Kidney (tissue), 14 donors: ENCODE results near the gene PAK1. TPM values are rescaled to one million over a fixed set of nuclear protein-coding genes. Genes with fewer than 3 reads are reported as not detected.

Experiments
- DNase-seq, 5 donors: peaks; one replicate each; pipeline ENCODE4 v3.0.0-alpha.2; 2013 to 2020
- FAIRE-seq: peaks from 2 replicates; lab custom pipeline; 2012; peaks lifted over from hg19 to GRCh38; lab: Jason Lieb, UNC
- H3K27ac ChIP-seq, 2 donors: one replicate each; pipeline ENCODE4 v1.7.0; 2013; ENCODE audit warnings: low read depth in 2 of 2, low read length in 2 of 2, inconsistent platforms in 1 of 2
- H3K27me3 ChIP-seq: one replicate; pipeline ENCODE4 v1.7.1; 2013; ENCODE audit warnings: low read length, inconsistent platforms; ENCODE audit not compliant: control insufficient read depth, insufficient read depth
- H3K36me3 ChIP-seq, 3 donors: one replicate each; pipeline versions ENCODE4 v1.7.0 to v1.7.1; 2013; ENCODE audit warnings: low read length in 3 of 3, control low read depth in 1 of 3, inconsistent platforms in 1 of 3; ENCODE audit not compliant: insufficient read depth in 3 of 3, control insufficient read depth in 2 of 3
- H3K4me1 ChIP-seq, 3 donors: one replicate each; pipeline versions ENCODE4 v1.7.0 to v1.7.1; 2013; ENCODE audit warnings: low read length in 3 of 3, inconsistent platforms in 1 of 3, low read depth in 1 of 3; ENCODE audit not compliant: control insufficient read depth in 2 of 3, insufficient read depth in 2 of 3
- H3K4me3 ChIP-seq, 3 donors: one replicate each; pipeline versions ENCODE4 v1.7.0 to v1.8.1; 2013; ENCODE audit warnings: low read length in 3 of 3, control low read depth in 1 of 3, inconsistent platforms in 1 of 3
- H3K9ac ChIP-seq, 3 donors: one replicate each; pipeline versions ENCODE4 v1.7.0 to v1.7.1; 2013; ENCODE audit warnings: low read length in 3 of 3, control low read depth in 1 of 3, inconsistent platforms in 1 of 3
- H3K9me3 ChIP-seq, 3 donors: one replicate each; pipeline versions ENCODE4 v1.7.0 to v1.7.1; 2013; ENCODE audit warnings: low read length in 3 of 3, control low read depth in 1 of 3, inconsistent platforms in 1 of 3; ENCODE audit not compliant: control insufficient read depth in 2 of 3, insufficient read depth in 1 of 3
- CTCF ChIP-seq: IDR thresholded peaks from 3 replicates; pipeline ENCODE4 v1.5.1; 2012; ENCODE audit warnings: mild to moderate bottlenecking, moderate library complexity, borderline replicate concordance; ENCODE audit not compliant: insufficient read depth; ENCODE audit errors: extremely low read depth
- intact Hi-C: fragments of 100-400 bp; cut with DNase I; formaldehyde crosslinking; loops from one replicate; pipeline ENCODE4 v1.11.1; 2022
- polyA plus RNA-seq: library from polyadenylated mRNA; stranded (reverse); fragments of 350-450 nt; fragmentation: Illumina TruSeq; extraction: RNeasy Lipid Tissue Mini Kit (QIAGEN cat#74804); gene quantifications from one replicate; pipeline ENCODE4 v1.2.3, GENCODE V29; 2014; ENCODE audit warnings: low read depth, low replicate concordance; ENCODE audit not compliant: insufficient read depth
- total RNA-seq: library from RNA; stranded (reverse); fragmentation: NEBNext Ultra II Directional; extraction: Animal tissue kit (Norgen Biotek cat#: 25700); gene quantifications from one replicate; pipeline ENCODE4 v1.2.1, GENCODE V29; 2021
- donor health status: control.
- donor health status: control.
- donor health status: control.
- donor health status: control.
- donor health status: control.
- donor health status: DM: yes; HTN: yes; CAD: no.
- donor health status: Normal renal cell carcinoma (clear cell type).

PAK1 gene
- total and polyA plus RNA-seq, 2 donors from 2014 or later, result 22.2 to 29.1 TPM

- no peak for TF ChIP-seq CTCF
- H3K4me1 ChIP-seq, result peaks cover 0 to 3% (median 0%) of the 10 kb centered on the region in 3 donors
- no peaks in the 10 kb centered on the region for H3K27me3 ChIP-seq
- intact Hi-C loops, result no loop called here
- DNase-seq (no peak), FAIRE-seq (no peak)
- no peaks in the 10 kb centered on the region for H3K9me3 ChIP-seq
- no peak overlapping the region for H3K27ac ChIP-seq
- no peaks in the 10 kb centered on the region for H3K36me3 ChIP-seq
- no peak overlapping the region for H3K9ac ChIP-seq
- no peak overlapping the region for H3K4me3 ChIP-seq
Measured at GRCh38 chr11:77311701-77312100, 162.2 kb downstream of the PAK1 start.

- DNase-seq, result no peak
- no peaks in the 10 kb centered on the region for H3K36me3 ChIP-seq
- no peak for TF ChIP-seq CTCF
- H3K4me1 ChIP-seq, result no peaks in the 10 kb centered on the region
- no peaks in the 10 kb centered on the region for H3K9me3 ChIP-seq
- intact Hi-C loops, result no loop called here
- H3K27me3 ChIP-seq, result no peaks in the 10 kb centered on the region
- H3K4me3 ChIP-seq, result no peak overlapping the region
- H3K27ac ChIP-seq, result no peak overlapping the region
- no peak overlapping the region for H3K9ac ChIP-seq
- no peak for FAIRE-seq
Measured at GRCh38 chr11:77310721-77311120, 163.2 kb downstream of the PAK1 start.

GRCh38 chr11:77309401-77310085 is 164.4 kb downstream of the PAK1 start:
- no peaks in the 10 kb centered on the region for H3K27me3 ChIP-seq
- DNase-seq (no peak), FAIRE-seq (no peak)
- intact Hi-C loops, result no loop called here
- H3K27ac ChIP-seq, result no peak overlapping the region
- H3K36me3 ChIP-seq, result no peaks in the 10 kb centered on the region
- H3K4me3 ChIP-seq, result no peak overlapping the region
- no peak for TF ChIP-seq CTCF
- H3K4me1 ChIP-seq, result no peaks in the 10 kb centered on the region
- H3K9ac ChIP-seq, result no peak overlapping the region
- no peaks in the 10 kb centered on the region for H3K9me3 ChIP-seq

GRCh38 chr11:77308838-77309237 is 165.1 kb downstream of the PAK1 start:
- Histone ChIP-seq H3K27me3 (no peaks in the 10 kb centered on the region), H3K4me3 (no peak overlapping the region), H3K9me3 (no peaks in the 10 kb centered on the region), H3K27ac (no peak overlapping the region), H3K4me1 (no peaks in the 10 kb centered on the region), H3K36me3 (no peaks in the 10 kb centered on the region), H3K9ac (no peak overlapping the region)
- no peak for TF ChIP-seq CTCF
- FAIRE-seq (no peak), DNase-seq (no peak)
- intact Hi-C loops, result no loop called here
